AG08395 (cell line): ENCODE results near the gene ELMO1.

Experiments
- DNase-seq: peaks from one replicate; pipeline ENCODE4 v3.0.0; 2012; ENCODE audit warnings: mixed read lengths, low spot score

Gene ELMO1

GRCh38 chr7:37310327-37311080 is 138.2 kb downstream of the ELMO1 start:
- DNase-seq: no peak

- no peak for DNase-seq
Observed at GRCh38 chr7:37309493-37309892, 139.2 kb downstream of the ELMO1 start.

DNA sequence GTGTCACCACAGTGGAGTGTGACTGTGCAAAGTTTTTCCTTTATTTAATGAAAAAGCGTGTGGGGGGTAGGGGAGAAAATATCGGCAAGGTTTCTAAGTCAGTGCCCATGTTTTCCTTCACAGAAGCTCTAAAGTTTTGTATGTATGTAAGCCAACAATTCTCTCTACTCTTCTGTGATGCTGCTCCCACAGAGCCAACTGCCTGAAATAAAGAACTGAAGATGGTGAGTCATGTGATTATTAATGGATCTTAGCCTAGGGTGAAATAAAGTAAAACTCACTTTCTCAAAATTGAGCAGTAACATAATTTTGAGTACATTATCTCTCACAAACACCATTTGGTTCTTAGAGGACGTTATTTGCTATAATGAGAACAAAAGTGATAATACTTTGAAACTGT is 143.7 kb downstream of the ELMO1 start:
- no peak for DNase-seq

- no peak for DNase-seq
Observed at GRCh38 chr7:37297546-37297945, 151.1 kb downstream of the ELMO1 start.

GRCh38 chr7:37295401-37295800 is 153.3 kb downstream of the ELMO1 start:
- DNase-seq: no peak

GRCh38 chr7:37290731-37291130 is 157.9 kb downstream of the ELMO1 start:
- no peak for DNase-seq

DNA sequence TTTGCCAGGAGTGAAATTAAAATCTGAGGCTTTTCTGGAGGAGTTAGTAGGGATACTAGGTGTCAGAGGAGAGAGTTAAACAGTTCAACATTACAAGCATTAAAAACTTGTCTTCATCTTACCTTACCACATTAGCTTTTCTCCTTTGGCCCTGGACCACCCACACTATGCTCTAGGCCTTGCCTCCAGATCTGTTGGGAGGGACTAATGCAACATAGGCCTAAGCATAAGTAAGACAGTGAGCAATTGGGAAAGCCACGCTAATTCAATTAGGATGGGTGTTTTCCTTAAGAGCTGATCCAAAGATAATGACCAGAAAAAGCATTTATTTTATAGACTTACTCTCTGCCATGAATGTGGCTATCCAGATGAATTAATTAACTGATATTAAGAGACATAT is 158.9 kb downstream of the ELMO1 start:
- no peak for DNase-seq

GRCh38 chr7:37289367-37289766 is 159.3 kb downstream of the ELMO1 start:
- no peak for DNase-seq

DNA sequence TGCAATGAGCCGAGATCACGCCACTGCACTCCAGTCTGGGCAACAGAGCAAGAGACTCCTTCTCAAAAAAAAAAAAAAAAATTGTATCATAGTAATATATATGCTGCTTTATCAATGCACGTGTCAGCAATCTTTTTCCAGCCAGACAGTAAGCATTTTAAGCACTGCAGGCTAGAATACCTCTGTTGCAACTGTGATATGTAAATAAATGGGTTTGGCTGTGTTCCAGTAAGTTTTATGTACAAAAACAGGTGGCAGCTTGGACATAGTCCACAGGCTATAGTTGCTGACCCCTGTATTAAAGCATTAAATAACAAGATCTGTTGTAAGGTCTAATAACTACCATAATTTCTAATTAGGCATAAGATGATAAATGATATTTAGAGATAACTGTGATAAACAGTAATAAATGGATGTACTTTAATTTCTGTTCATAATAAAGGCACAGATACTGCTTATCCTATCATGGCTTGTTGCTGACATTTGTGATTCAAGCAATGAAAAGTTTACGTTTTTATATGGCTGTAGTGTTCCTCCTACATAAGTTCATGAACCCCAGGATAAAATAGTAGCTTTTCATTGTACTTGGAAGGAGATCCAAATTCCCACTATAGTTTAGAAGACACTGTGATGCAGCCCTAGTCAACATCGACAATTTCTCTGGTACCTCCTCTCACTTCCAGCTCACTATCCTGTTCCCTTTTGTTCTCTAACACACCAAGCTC is 161.4 kb downstream of the ELMO1 start:
- no peak for DNase-seq

DNA sequence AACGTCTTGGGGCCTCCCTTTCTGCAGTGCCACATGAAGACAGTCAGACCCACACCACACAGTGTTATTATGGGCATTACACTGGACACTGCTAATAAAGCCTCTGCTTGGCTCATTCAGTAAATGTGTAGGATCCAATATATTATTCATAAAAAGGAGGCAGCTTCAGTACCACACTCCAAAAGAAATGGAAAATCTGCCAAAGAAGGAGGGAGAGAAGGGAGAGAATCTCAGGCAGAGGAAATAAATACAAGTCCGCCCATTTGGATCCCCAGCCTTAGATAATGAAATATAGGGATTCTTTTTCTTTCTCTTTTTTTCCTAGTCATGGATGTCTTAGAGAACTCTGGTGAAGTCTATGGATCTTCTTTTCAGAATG is 162.2 kb downstream of the ELMO1 start:
- no peak for DNase-seq

- no peak for DNase-seq
Observed at GRCh38 chr7:37285706-37286453, 162.8 kb downstream of the ELMO1 start.

- DNase-seq: peak; percentile 2
Observed at GRCh38 chr7:37284805-37285231, 163.8 kb downstream of the ELMO1 start.

DNA sequence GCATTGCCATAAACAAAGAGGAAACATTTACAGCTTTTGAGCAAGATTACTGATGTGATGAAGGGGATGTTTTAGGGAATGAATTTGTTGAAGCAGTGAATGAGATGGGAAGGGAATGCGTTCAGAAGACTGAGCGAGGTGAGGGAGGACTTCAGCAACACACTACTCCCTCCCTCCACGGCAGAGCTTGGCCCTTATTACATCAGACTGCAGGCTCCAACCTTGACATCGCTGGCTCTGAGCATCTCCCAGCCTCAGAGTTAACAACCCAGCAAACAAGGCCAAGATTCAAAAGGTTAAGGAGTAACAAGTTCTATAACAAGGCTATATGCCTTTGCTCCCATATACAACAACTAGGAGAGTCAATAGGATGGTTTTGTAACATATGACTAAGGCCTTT is 164.4 kb downstream of the ELMO1 start:
- DNase-seq: no peak

DNA sequence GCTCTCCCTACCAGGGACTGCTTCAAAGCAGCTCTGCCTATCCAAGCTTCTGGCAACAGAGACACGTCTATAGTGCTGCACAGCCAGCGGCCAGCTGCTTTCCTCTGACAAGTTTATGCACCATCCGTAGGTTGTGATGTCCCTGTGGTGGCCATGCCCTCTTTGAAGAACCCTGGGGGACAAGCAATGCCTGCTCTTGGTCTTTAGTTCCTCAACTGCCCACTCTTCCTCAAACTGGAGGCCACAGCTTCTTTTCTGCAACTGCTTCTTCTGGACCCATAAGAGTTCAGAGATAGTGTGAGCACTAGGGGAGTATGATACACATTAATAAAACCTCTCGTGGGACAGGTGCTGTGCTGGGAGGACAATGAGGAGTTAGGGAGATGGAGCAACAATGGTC is 164.9 kb downstream of the ELMO1 start:
- no peak for DNase-seq

- DNase-seq: no peak
Observed at GRCh38 chr7:37282927-37283326, 165.7 kb downstream of the ELMO1 start.

DNA sequence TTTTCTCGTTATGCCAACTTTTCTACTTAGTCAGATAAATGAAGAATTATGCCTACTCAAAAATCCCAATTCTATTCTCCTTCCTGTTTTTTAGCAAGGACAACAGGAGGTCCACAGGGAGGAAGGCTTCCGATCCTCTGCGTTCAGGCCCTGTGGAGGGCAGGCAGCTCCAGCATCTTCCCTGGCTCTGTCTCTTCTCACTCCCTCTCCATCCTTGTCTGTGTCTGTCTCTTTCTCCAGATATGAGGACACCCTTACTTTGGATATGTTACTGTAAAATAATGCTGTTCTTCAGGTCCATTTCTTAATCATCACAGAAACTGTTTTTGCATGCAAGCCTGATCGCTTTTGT is 166.6 kb downstream of the ELMO1 start:
- no peak for DNase-seq

DNA sequence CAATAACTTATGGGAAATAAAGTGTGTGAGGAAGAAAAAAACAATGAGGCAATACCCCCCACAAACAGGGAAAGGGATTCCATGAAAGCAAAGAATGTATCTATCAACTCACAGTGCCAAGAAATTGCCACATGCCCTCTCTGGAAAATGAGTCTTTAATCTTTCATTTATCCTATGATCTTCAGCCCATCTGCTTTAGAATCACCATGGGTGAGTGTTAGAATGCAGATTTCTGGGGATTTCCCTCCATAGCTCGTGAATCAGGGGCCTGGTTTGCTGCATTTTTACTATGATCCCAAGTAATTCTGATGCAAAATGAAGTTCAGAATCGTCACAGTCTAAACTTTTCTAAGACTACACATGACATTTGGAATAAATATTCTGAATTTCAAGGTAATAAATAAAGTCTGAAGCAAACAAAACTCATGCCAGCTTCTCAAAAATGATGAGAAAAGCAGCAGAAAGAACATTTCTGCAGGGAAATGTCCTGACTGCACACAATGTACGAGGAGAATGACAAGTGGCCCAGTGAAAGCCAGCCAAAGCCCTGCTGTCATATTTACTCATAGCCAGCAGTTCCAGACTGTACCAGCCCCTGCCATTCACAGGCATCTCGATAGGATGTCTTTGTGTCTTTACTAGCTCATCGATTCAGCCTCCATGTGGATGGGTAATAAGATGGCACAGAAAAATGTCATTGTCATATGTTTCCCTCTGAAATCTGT is 167.1 kb downstream of the ELMO1 start:
- DNase-seq: no peak

DNA sequence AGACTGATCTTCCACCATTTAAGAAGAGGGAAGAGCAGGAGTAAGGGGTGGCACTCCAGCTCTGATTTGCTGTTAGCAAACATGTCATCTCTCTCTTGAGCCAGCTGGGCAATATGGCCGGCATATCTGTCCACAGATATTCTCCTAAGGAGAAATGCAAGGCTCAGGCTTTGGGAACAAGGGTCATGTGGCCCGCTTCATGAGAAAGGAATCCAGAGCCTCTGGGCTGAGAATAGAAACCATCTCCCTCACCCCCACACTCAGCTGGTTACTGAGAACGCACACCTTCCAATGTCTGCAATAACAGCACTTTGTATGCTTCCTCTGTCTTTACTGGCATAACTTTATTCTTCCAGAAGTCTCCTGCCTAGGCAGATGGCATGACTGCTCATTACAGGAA is 171.2 kb downstream of the ELMO1 start:
- DNase-seq: no peak

DNA sequence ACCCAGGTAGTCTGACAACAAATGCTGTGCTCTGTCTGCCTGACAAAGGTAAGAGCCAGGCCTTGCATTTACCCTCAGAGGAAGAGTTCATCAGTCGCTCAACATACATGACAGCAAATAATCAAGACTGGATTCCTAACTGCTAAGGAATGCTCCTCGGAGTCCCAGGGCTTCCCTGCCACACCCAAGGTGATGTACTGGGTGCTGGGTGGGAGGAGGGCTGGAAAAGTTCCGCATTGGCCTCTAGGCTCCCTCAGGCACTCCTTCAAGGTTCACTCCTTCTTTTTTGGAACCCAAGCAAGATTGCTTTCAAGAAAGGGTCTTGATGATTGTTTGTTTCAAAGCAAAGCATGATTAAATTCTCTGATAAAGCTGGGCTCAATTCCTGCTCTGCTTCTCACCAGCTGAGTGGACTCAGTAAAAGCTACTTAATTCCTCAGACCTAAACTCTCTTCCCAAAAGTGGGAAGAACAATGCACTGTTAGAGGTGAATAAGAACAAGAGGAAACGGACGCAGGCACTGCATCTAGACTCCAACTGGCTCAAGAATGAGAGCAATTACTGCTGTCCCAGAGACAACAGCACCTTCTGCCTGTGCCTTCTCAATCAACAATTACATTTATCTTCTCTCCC is 173.5 kb downstream of the ELMO1 start:
- DNase-seq: no peak

- DNase-seq: no peak
Observed at GRCh38 chr7:37273891-37274290, 174.8 kb downstream of the ELMO1 start.

DNA sequence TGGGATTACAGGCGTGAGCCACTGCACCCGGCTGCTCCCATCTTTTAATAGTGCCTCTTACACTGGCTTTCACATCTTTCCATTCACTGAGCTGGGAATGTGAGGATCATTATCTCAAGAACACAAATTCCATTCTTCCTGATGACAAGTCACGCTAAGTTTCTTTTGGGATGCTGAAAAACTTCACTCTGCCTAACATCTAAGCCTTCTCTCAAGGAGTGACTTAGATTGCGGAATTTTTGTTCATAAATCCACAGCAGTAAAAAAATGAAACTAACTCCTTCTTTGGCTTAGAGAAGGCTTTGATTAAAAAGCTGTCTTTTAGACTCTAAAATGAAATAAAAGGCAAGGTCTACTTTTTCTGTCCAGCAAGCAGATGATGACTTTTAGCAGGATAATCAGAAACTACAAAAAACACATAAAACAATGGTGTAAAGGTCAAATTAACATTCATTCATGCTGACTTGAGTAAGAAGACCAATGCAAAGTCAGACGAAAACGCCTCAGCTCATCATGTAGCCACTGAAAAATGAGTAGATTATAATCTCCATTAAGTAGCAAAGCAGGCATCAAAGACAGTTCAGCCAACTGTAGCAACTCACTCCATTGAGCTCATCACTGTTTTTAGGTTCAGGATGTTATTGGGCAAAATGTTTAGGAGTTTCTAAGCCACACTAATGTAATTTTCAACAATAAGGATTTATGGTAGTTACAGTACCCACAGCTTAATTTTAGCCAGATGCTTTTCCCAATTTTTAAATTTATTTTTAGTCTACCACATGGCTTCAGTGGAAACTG is 178.8 kb downstream of the ELMO1 start:
- DNase-seq: no peak
